Tibial artery (tissue), 4 donors: ENCODE measurements around the gene TMCC1.

Experiments used
- DNase-seq, 2 donors: peaks; one replicate each; pipeline ENCODE4 v3.0.0-alpha.2; 2019
- H3K27ac ChIP-seq, 2 donors: fragments of 200-600 bp; sonication (generic) in 1 of 2; 1 replicate in 1 of 2; 2 replicates in 1 of 2; pipeline ENCODE4 v1.5.1; 2018 to 2019; ENCODE audit warnings: mild to moderate bottlenecking in 1 of 2
- H3K27me3 ChIP-seq, 2 donors: fragments of 200-600 bp; sonication (generic) in 1 of 2; one replicate each; pipeline versions ENCODE4 v1.5.1 to v1.6.0; 2016 to 2019
- H3K36me3 ChIP-seq, 3 donors: fragments of 200-600 bp; sonication (generic) in 2 of 3; one replicate each; pipeline ENCODE4 v1.5.1; 2016 to 2019; ENCODE audit warnings: mild to moderate bottlenecking in 2 of 3
- H3K4me1 ChIP-seq, 4 donors: fragments of 200-600 bp; sonication (generic) in 2 of 4; 1 replicate in 3 of 4; 2 replicates in 1 of 4; pipeline ENCODE4 v1.5.1; 2016 to 2019
- H3K4me3 ChIP-seq, 2 donors: fragments of 200-600 bp; sonication (generic) in 1 of 2; 1 replicate in 1 of 2; 2 replicates in 1 of 2; pipeline ENCODE4 v1.5.1; 2018 to 2019; ENCODE audit warnings: mild to moderate bottlenecking in 2 of 2
- H3K9me3 ChIP-seq, 3 donors: fragments of 200-600 bp; sonication (generic) in 1 of 3; one replicate each; pipeline ENCODE4 v1.5.1; 2016 to 2019
- CTCF ChIP-seq, 2 experiments: fragments of 200-600 bp in 1 of 2; fragments of 450-650 bp in 1 of 2; IDR thresholded peaks; one replicate each; pipeline ENCODE4 v1.5.1; 2017 to 2019; ENCODE audit warnings: antibody characterized with exemption in 2 of 2, mild to moderate bottlenecking in 1 of 2, moderate library complexity in 1 of 2
- intact Hi-C: fragments of 100-400 bp; cut with DNase I; formaldehyde crosslinking; loops from one replicate; pipeline ENCODE4 v1.15.0; 2023; ENCODE audit warnings: low total_unique reads

Gene TMCC1

GRCh38 chr3:129602730-129603560 lies 290.6 kb downstream of the TMCC1 start:
- no peak for TF ChIP-seq CTCF (IDR thresholded peaks at IDR 0.05)
- DNase-seq = peak; percentile 89 to 96
- no peaks in the 10 kb centered on the region for H3K27me3 ChIP-seq
- no peaks in the 10 kb centered on the region for H3K36me3 ChIP-seq
- peaks cover 11 to 84% (median 76%) of the 10 kb centered on the region in 4 donors for H3K4me1 ChIP-seq
- peak overlapping the region; percentile 88 to 90 for H3K27ac ChIP-seq
- peak overlapping the region; percentile 58 to 84 for H3K4me3 ChIP-seq
- intact Hi-C loops = loop anchor here (5.0 kb wide), 1 partner anchor 46 kb away; no protein-coding TSS in a partner anchor
- no peaks in the 10 kb centered on the region for H3K9me3 ChIP-seq

- Histone ChIP-seq H3K4me1 (peaks cover 12 to 84% (median 77%) of the 10 kb centered on the region in 4 donors), H3K27ac (peak overlapping the region; percentile 88 to 90), H3K36me3 (no peaks in the 10 kb centered on the region), H3K27me3 (no peaks in the 10 kb centered on the region), H3K9me3 (no peaks in the 10 kb centered on the region), H3K4me3 (peak overlapping the region; percentile 58 to 84)
- no peak for DNase-seq
- no peak for TF ChIP-seq CTCF (IDR thresholded peaks at IDR 0.05)
- intact Hi-C loops = loop anchor here (5.0 kb wide), 1 partner anchor 45 kb away; no protein-coding TSS in a partner anchor
Observed at GRCh38 chr3:129602309-129602708, 291.2 kb downstream of the TMCC1 start.

GRCh38 chr3:129601713-129602112 lies 291.8 kb downstream of the TMCC1 start:
- Histone ChIP-seq H3K4me1 (peaks cover 15 to 88% (median 81%) of the 10 kb centered on the region in 4 donors), H3K9me3 (no peaks in the 10 kb centered on the region), H3K27ac (peak overlapping the region; percentile 88 to 90), H3K36me3 (no peaks in the 10 kb centered on the region), H3K27me3 (no peaks in the 10 kb centered on the region), H3K4me3 (peak overlapping the region in 1 of 2 donors; percentile 58)
- TF ChIP-seq CTCF (IDR thresholded peaks at IDR 0.05) = no peak
- peak in 1 of 2 donors; percentile 82 for DNase-seq
- intact Hi-C loops = loop anchor here (5.0 kb wide), 1 partner anchor 44 kb away; no protein-coding TSS in a partner anchor

- Histone ChIP-seq H3K9me3 (no peaks in the 10 kb centered on the region), H3K4me3 (no peak overlapping the region), H3K27ac (peak overlapping the region; percentile 88 to 90), H3K27me3 (no peaks in the 10 kb centered on the region), H3K36me3 (no peaks in the 10 kb centered on the region), H3K4me1 (peaks cover 15 to 95% (median 93%) of the 10 kb centered on the region in 4 donors)
- intact Hi-C loops = loop anchor here (5.0 kb wide), 1 partner anchor 43 kb away; no protein-coding TSS in a partner anchor
- TF ChIP-seq CTCF (IDR thresholded peaks at IDR 0.05) = no peak
- DNase-seq = no peak
Observed at GRCh38 chr3:129600348-129600747, 293.2 kb downstream of the TMCC1 start.

- intact Hi-C loops = loop anchor here (5.0 kb wide), 1 partner anchor 42 kb away; no protein-coding TSS in a partner anchor
- Histone ChIP-seq H3K27me3 (no peaks in the 10 kb centered on the region), H3K27ac (peak overlapping the region; percentile 88 to 90), H3K4me1 (peaks cover 15 to 99% (median 95%) of the 10 kb centered on the region in 4 donors), H3K9me3 (no peaks in the 10 kb centered on the region), H3K4me3 (peak overlapping the region in 1 of 2 donors; percentile 2), H3K36me3 (no peaks in the 10 kb centered on the region)
- TF ChIP-seq CTCF (IDR thresholded peaks at IDR 0.05) = no peak
- DNase-seq = peak; percentile 77 to 83
Observed at GRCh38 chr3:129599607-129600006, 293.9 kb downstream of the TMCC1 start.
